HG02840 (cell line): ENCODE data around the gene KCNQ5.

ENCODE experiments used
- ATAC-seq: cut with Tn5 transposase; IDR thresholded peaks from one replicate; pipeline ENCODE4 v1.9.1; 2021; ENCODE audit warnings: mild to moderate bottlenecking, moderate library complexity, moderate number of reproducible peaks; ENCODE audit not compliant: unreplicated experiment, low FRiP score

KCNQ5 gene

DNA sequence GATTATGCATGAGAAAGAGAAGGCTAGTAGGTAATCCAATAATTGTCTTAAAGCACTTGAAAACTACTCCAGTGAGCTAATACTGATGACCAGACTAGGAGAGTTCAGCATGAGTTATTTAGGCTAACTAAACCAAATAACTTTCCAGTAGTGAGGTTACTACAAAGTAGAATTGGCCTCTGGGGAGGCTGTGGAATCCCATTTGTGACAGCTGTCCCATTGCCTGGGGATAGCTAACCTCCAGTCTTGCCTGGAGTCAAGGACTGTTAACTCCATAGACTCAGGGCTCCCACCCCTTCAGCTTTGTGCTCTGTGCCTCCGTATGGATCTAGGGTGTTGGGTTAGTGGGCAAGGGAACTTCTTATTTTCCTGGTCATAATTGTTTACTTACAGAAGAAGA, 51.0 kb downstream of the KCNQ5 start:
- no peak for ATAC-seq

DNA sequence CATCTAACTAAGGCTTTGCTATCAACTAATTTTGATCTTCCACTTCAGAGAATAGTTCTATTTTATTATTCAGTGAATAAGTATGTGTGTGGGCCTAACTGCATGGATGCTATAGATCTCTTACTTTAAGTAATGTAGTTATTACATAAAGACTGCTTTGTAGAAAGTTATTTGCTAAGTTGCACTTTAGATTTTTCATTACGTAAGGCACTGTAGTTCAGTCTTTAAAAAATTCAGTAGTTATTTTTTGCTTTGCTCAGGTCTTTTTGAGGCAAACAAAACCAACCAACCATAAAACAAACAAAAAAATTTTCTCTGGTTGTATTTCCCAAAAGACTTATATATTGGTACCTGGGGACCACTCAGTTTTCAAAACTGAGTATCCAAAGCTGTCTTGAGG, 53.0 kb downstream of the KCNQ5 start:
- no peak for ATAC-seq

DNA sequence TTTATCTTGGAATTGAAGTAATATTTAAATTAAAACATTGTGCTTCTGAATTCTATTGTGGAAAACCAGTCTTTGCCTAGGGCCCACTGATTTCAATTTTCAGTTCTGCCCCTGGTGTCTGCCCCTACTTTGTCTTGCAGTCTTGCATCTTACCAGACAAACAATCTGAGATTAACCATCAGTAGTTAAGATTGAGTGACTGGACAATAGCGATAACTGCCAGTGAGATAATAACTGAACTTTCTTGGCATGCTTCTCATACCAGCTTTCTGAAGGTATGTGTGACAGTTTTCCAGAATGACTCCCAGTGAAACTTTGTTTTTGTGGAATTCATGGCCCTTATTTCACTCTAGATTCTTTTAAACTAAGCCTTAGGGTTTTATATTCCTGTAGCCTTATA, 53.5 kb downstream of the KCNQ5 start:
- no peak for ATAC-seq

DNA sequence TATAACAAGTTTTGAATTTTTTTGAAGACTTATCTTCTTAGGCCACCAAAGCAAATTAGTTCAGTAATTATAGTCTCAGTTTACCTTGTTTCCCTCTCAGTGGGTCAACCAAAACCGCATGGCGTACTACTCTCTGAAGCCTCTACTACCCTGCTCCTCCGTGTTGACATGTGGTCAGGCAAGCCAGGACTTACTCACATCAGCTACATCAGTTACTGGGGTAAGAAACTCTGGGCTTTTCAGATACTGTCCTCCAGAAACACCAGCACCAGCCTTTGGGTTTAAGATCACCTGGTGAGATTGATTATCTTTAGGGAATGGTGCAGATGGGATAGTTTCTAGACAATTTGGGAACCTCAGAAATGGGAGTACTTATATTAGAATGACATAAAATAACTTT, 55.1 kb downstream of the KCNQ5 start:
- ATAC-seq: no peak

DNA sequence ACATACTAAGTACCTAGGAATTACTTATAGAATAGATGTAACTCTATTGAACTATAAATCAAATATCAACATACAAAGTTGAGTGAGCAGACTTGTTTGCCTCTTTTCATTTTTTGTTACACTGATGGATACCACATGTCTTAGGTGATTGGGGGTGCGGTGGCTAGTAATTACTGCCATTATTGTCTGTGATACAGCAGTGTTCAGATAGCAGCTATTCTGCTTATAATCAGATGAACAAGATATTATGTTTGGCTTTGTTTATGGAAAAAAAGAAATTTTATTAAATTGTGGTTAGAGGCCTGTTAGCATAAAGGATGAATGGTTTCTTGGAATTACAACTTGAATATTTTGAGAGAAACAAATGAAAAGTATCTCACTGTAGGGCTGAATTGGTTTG, 55.9 kb downstream of the KCNQ5 start:
- no peak for ATAC-seq

- peak; percentile 94 for ATAC-seq
Observed at GRCh38 chr6:72683797-72684196, 61.9 kb downstream of the KCNQ5 start.

GRCh38 chr6:72689107-72689954, 67.5 kb downstream of the KCNQ5 start:
- ATAC-seq: peak; percentile 92

GRCh38 chr6:72691249-72691648, 69.4 kb downstream of the KCNQ5 start:
- ATAC-seq: no peak

DNA sequence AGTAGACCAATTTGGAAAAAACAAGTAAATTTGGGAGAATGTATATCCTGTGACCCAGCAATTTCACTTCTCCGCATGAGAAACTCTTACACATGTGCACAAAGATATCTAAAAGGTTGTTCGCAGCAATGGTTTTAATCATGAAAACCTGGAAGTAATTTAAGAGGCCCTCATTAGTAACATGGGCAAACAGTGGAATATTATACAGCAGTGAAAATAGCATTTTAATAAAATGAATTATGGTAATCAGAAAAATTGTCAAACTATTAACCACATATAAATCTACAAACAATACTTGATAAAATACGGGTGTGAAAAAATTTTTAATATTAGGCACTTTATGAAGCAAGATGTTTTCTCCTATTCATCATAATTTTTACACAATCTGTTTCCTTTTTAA, 74.2 kb downstream of the KCNQ5 start:
- no peak for ATAC-seq

- no peak for ATAC-seq
Observed at GRCh38 chr6:72699159-72699558, 77.3 kb downstream of the KCNQ5 start.

DNA sequence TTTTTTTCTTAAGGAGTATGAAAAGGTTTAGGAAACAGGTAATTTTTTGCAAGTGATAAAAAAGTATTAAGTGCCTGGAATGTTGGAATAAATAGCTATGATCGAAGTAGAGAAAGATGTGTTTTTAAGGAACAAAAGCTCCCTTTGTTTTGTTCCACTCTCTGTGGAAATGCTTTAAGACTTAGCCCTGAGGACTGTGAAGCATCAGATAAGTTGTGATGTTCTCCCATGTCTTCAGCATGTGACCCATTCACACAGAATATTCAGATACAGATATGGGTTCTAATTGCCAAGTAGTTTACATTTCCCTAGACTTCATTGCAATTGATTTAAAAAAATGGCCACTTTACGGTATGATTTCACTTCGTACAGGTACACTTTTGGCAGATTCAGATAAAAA, 80.6 kb downstream of the KCNQ5 start:
- no peak for ATAC-seq

- ATAC-seq: no peak
Observed at GRCh38 chr6:72703093-72703492, 81.2 kb downstream of the KCNQ5 start.

DNA sequence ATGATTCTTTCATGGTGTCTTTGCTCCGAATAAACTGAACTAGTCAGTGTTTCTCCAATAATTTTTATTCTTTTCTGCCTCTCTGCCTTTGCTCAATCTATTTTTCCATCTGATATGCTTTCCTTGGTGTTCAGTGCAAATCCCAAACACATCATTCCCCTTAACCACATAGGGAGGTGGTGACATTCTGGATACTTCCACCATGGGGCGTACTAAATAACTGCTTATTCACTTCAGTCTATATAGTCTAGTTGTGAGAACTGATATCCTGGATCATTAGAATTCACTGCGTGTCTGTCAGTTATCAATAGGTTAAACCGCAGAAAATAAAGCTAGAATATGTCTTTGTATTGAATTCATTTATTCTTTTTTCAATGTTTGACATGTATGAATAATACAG, 83.1 kb downstream of the KCNQ5 start:
- ATAC-seq: no peak

GRCh38 chr6:72709431-72709830, 87.6 kb downstream of the KCNQ5 start:
- ATAC-seq: no peak

DNA sequence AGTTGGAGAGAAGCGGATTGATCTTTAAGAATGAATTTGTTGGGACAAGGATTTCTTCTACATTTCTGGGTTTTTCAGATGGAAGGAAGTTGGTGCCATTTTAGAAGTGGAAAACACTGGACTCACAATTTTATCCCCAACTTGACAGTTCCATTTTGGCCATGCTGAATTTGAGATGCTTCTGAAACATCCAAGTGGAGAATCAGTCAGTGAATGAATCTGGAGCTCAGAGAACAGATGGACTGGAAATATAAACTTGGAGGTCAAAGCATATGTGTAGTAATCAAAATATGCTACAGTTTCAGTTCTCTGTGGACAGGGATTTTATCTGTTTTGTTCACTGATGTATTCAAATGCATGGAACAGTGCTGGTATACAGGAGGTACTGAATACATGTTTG, 89.9 kb downstream of the KCNQ5 start:
- no peak for ATAC-seq

DNA sequence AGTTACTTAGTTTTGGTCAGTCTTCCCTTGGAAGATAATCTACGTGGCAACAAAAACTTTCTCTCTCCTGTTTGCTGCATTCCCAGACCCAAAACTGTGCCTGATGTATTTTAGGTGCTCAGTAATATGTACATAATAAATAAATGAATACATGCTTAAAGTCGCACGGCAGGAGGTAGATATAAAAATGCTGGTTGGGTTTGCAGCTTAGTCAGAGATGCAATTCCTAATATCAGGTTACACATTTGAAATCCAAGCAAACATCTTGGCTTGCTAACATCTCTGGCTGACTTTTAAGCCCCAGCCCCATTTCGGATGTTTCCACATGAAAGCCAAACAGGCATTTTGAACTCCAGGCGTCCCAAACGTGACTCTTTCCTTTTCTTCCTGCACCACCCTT, 91.0 kb downstream of the KCNQ5 start:
- no peak for ATAC-seq

DNA sequence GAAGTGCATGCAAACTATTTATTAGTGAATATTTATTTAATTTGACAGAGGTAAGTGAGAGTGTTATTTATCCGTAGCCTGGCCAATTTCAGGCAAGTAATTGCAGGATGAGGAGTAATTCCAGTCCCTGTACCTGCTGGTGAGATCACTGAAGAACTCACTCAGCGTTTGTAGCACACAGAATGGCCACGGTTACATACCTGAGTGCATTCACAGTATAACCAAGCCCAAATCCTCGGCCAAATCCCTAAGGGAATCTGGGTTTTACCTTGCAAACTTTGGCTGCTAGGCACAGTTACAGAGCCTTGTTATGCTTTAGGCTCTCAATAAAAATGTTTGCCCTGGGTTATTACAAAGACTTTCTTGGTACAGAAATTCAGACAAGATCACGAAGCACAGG, 93.3 kb downstream of the KCNQ5 start:
- ATAC-seq: no peak

- no peak for ATAC-seq
Observed at GRCh38 chr6:72716916-72717315, 95.1 kb downstream of the KCNQ5 start.

DNA sequence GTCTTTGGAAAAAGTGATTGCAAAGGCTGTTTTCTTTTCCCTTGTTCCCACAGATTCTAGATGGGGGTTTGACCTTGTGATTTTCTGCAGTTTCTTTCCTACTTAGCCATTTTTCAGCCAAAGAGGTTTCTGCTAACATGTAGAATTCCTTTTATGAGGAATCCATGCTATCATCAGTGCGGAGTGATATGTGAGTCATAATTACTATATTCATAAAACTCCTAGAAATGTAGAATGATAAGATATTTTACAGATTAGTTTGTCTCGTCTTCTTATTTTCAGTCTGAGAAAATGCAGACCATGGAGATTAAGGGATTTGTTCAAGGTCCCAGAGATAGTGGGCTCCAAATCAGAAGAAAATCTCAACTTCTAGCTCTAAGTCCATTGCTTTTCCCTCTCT, 98.6 kb downstream of the KCNQ5 start:
- ATAC-seq: no peak

DNA sequence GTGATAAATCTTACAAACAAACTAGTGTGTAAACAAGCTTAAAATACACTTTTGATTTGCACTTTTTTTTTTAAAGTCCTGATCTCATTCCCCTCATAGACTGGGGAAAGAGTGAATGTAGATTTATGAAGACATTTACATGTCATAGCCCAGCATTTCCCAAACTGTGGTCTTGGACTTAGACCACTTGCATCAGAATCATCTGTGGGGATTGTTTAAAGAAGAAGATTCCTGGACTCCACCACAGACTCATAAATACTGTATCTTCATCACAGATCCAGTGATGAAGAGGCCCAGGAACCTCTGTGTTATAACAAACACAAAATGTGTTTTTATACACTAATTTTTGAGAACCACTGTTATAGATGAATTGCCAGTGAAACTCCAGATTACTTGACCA, 99.5 kb downstream of the KCNQ5 start:
- no peak for ATAC-seq

DNA sequence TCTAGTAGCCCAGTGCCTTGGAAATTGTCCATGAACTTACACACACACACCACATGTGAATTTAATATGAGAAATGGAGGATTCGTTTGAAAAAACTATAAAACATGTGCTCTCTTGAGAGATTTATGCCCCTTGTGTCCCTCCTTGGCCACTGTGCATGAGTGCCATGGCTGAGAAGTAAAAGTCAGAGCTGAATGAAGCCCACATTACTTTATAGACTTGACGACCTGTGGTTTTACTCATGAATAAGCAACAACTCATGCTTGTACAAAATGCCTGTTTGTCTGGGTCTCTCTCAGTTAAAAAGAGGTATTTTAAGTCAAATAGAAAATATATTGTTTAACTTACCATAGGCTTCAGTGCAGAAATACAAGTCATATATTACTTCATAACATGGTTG, 102.7 kb downstream of the KCNQ5 start:
- ATAC-seq: peak; percentile 61

GRCh38 chr6:72728706-72729343, 107.0 kb downstream of the KCNQ5 start:
- ATAC-seq: no peak
